Measurements from ENCODE around the gene ANXA2. TPM values are rescaled to one million over a fixed set of nuclear protein-coding genes. Genes with fewer than 3 reads are reported as not detected.

The ANXA2 gene
- 3,589 and 4,707 TPM in 2 replicates for total RNA-seq

DNA sequence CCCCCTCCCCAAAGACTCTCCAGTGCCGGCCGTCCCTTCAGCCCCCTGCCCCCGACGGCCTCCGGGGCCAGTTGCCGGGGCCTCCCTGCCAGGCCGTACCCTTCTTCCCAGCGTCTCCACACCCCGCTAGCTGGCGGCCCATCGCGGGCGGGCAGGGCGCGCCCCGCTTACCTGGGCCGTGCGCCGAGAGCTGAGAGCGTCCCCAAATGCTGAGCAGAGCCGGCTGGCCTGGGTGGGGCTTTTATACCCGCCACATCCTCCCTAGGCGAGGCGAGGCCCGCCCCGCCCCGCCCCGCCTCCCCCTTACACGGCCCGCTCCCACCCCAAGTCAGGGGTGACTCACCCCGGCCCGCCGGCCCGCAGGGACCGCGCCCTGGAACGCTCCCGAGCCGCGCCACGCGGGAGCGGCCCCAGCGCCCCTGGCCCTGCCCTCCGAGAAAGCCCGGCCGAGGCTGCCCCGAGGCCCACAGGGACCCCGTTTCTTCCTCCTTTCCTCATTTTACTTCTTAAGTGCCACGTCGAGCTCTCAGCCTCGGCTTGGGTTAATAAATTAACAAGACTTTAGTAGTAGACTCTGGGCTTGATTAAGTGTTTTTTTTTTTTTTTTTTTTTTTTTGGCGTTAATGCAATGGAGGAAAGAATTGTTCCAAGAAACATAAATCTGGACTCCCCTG lies at the start of gene ANXA2:
Gene ANXA2 (minus strand): TSS at position 215 of the 674 bp plus-strand sequence. CDS start 11,911 bp downstream, outside the sequence.

Other genes starting within 250 kb of the ANXA2 start
- 25.7 and 29.6 TPM in 2 replicates for gene ICE2, start 81.2 kb upstream of the ANXA2 start, total RNA-seq